K562 (cell line): ENCODE results near the gene SESN2. TPM values are rescaled to one million over a fixed set of nuclear protein-coding genes. Genes with fewer than 3 reads are reported as not detected.

Experiments
- ARHGAP35 ChIP-seq: fragments of 450-650 bp; IDR thresholded peaks from 2 replicates; pipeline ENCODE4 v1.6.1; 2018; ENCODE audit not compliant: partially characterized antibody
- BRCA1 ChIP-seq, 2 experiments: fragments of 450-650 bp in 1 of 2; sonication (generic) in 1 of 2; formaldehyde crosslinking in 1 of 2; IDR thresholded peaks; 2 replicates each; pipeline versions ENCODE4 v1.5.0 to v1.6.1; 2017 to 2020; ENCODE audit warnings: mild to moderate bottlenecking in 1 of 2, missing genetic modification reagents in 1 of 2
- COPS2 ChIP-seq: fragments of 450-650 bp; conservative IDR thresholded peaks from 2 replicates; pipeline ENCODE4 v1.6.1; 2016; ENCODE audit warnings: mild to moderate bottlenecking, moderate library complexity
- CTBP1 ChIP-seq: fragments of 450-650 bp; IDR thresholded peaks from 2 replicates; pipeline ENCODE4 v1.6.1; 2016; ENCODE audit warnings: borderline replicate concordance
- DPF2 ChIP-seq: fragments of 450-650 bp; IDR thresholded peaks from 2 replicates; pipeline ENCODE4 v1.6.1; 2016
- FOXA3 ChIP-seq, 2 experiments: fragments of 450-650 bp in 1 of 2; sonication (generic) in 1 of 2; formaldehyde crosslinking; IDR thresholded peaks in 1 of 2; conservative IDR thresholded peaks in 1 of 2; 2 replicates each; pipeline versions ENCODE4 v1.4.0 to v1.8.0; 2020 to 2022; ENCODE audit warnings: mild to moderate bottlenecking in 2 of 2, missing genetic modification reagents in 1 of 2
- GABPB1 ChIP-seq: sonication (generic); formaldehyde crosslinking; IDR thresholded peaks from 2 replicates; pipeline ENCODE4 v1.8.0; 2022; ENCODE audit warnings: mild to moderate bottlenecking, missing genetic modification reagents
- GATA2 ChIP-seq: sonication (generic); formaldehyde crosslinking; IDR thresholded peaks from 2 replicates; pipeline ENCODE4 v1.4.0; 2020; ENCODE audit warnings: mild to moderate bottlenecking, missing genetic modification reagents
- HDAC1 ChIP-seq, 2 experiments: fragments of 450-650 bp; IDR thresholded peaks; 2 replicates each; pipeline ENCODE4 v1.6.1; 2016 to 2017; ENCODE audit warnings: inconsistent platforms in 1 of 2, mild to moderate bottlenecking in 1 of 2, moderate library complexity in 1 of 2
- IRF9 ChIP-seq: fragments of 450-650 bp; IDR thresholded peaks from 2 replicates; pipeline ENCODE4 v1.6.1; 2016; ENCODE audit warnings: missing biosample characterization, missing genetic modification characterization
- MAX ChIP-seq: sonication (generic); formaldehyde crosslinking; IDR thresholded peaks from 2 replicates; pipeline ENCODE4 v1.9.0; 2022; ENCODE audit warnings: mild to moderate bottlenecking, missing genetic modification reagents
- MITF ChIP-seq: IDR thresholded peaks from 2 replicates; pipeline ENCODE4 v1.6.1; 2014; ENCODE audit warnings: antibody characterized with exemption
- NR0B1 ChIP-seq: fragments of 450-650 bp; IDR thresholded peaks from one replicate; pipeline ENCODE4 v1.6.1; 2018; ENCODE audit warnings: mild to moderate bottlenecking, moderate library complexity; ENCODE audit not compliant: partially characterized antibody
- ZBTB7A ChIP-seq: IDR thresholded peaks from 2 replicates; pipeline ENCODE4 v1.6.1; 2011; ENCODE audit warnings: low read depth, mild to moderate bottlenecking, low read length, moderate library complexity, borderline replicate concordance; ENCODE audit not compliant: control insufficient read depth
- ZFX ChIP-seq: sonication (generic); formaldehyde crosslinking; IDR thresholded peaks from 2 replicates; pipeline ENCODE4 v1.8.0; 2022; ENCODE audit warnings: mild to moderate bottlenecking, missing genetic modification reagents, moderate library complexity
- ZNF133 ChIP-seq: fragments of 250-450 bp; sonication (Bioruptor Pico); IDR thresholded peaks from 2 replicates; pipeline ENCODE4 v1.4.0; 2020; ENCODE audit warnings: mild to moderate bottlenecking
- ZNF592 ChIP-seq: fragments of 450-650 bp; IDR thresholded peaks from 2 replicates; pipeline ENCODE4 v1.6.1; 2017; ENCODE audit warnings: antibody characterized with exemption, mild to moderate bottlenecking
- ZNF644 ChIP-seq: fragments of 200-800 bp; sonication (Bioruptor generic); IDR thresholded peaks from 2 replicates; pipeline ENCODE4 v1.6.1; 2016; ENCODE audit warnings: low read depth, missing genetic modification characterization, missing compliant biosample characterization
- polyA plus RNA-seq, 8 experiments: library from polyadenylated mRNA; depleted of rRNA in 4 of 8; stranded (reverse) in 5 of 8; unstranded in 3 of 8; fragments of >200 nt; fragmentation: Nextera tagmentation in 2 of 8; fragmentation: Illumina TruSeq in 1 of 8; extraction: Ambion mirVana in 2 of 8; extraction: Trizol in 1 of 8; gene quantifications; 2 replicates each; pipeline versions ENCODE4 v1.2.1 to v1.2.3, GENCODE V29; 2011 to 2014; ENCODE audit warnings: inconsistent platforms in 1 of 8, missing spikeins in 1 of 8
- total RNA-seq, 7 experiments: library from RNA; depleted of rRNA in 6 of 7; stranded (reverse); fragments of >200 nt in 6 of 7; fragmentation: Illumina TruSeq in 2 of 7; extraction: Trizol in 2 of 7; gene quantifications; 2 replicates each; pipeline versions ENCODE4 v1.2.1 to v1.2.3, GENCODE V29; 2011 to 2021; ENCODE audit warnings: low replicate concordance in 1 of 7

SESN2 gene
- total and polyA plus RNA-seq, 9 of the 15 experiments (the other 6 are each of a cell fraction or from before 2014, with no cell fraction given): 3.7 to 71.3 (median 16.8) TPM

GRCh38 chr1:28313702-28314546 is 54.6 kb downstream of the SESN2 start (continued):
- TF ChIP-seq MITF (no peak), BRCA1 (IDR thresholded peaks at IDR 0.05) (no peak), BRCA1 (CRISPR knock-in tag; IDR thresholded peaks at IDR 0.05) (no peak), NR0B1 (no peak), ZFX (CRISPR knock-in tag) (peak; percentile 46; the same call in 1 of the 2 replicates), ZBTB7A (no peak), FOXA3 (CRISPR knock-in tag; conservative IDR thresholded peaks at IDR 0.05 in 1 of 2, IDR thresholded peaks at IDR 0.05 in 1 of 2) (0 out of 4 replicates have a peak, but pooled peaks of 1 of the 2 experiments have one; percentile 33), GATA2 (CRISPR knock-in tag) (no peak), DPF2 (peak; percentile 68), CTBP1 (peak; percentile 34), ZNF644 (tag) (no peak), COPS2 (no peak), GABPB1 (0 out of 2 replicates have a peak, but pooled peaks have one; percentile 8), ZNF133 (no peak), IRF9 (tag) (no peak), HDAC1 (IDR thresholded peaks at IDR 0.05) (peak in 1 of 2 experiments; percentile 14; a peak in 1 of 4 replicates), ZNF592 (peak; percentile 60; the same call in 1 of the 2 replicates), ARHGAP35 (no peak), MAX (CRISPR knock-in tag) (0 out of 2 replicates have a peak, but pooled peaks have one; percentile 18)
